OCI-LY1 (cell line): Measurements from ENCODE around the gene NT5M.

Experiments
- H2AFZ ChIP-seq: fragments of 200-600 bp; sonication (generic), shearing (Covaris generic); 2 replicates; pipeline ENCODE4 v1.6.0; 2014; ENCODE audit warnings: antibody characterized with exemption, mild to moderate bottlenecking, low read length
- H3F3A ChIP-seq: fragments of 200-600 bp; sonication (generic), shearing (Covaris generic); 2 replicates; pipeline ENCODE4 v1.6.0; 2014; ENCODE audit warnings: mild to moderate bottlenecking, antibody characterized with exemption, low read length, moderate library complexity; ENCODE audit not compliant: insufficient read depth
- H3K27ac ChIP-seq: fragments of 200-600 bp; sonication (generic); 2 replicates; pipeline ENCODE4 v1.5.1; 2014; ENCODE audit warnings: low read length, mixed run types, mild to moderate bottlenecking, low read depth; ENCODE audit not compliant: poor library complexity, severe bottlenecking
- H3K27me3 ChIP-seq: fragments of 200-600 bp; sonication (generic); 2 replicates; pipeline ENCODE4 v1.6.0; 2014; ENCODE audit warnings: antibody characterized with exemption, mild to moderate bottlenecking, low read length, moderate library complexity; ENCODE audit not compliant: insufficient read depth
- H3K36me3 ChIP-seq: fragments of 200-600 bp; sonication (generic); 2 replicates; pipeline ENCODE4 v1.6.1; 2014; ENCODE audit warnings: mild to moderate bottlenecking, antibody characterized with exemption, low read length, moderate library complexity, mixed read lengths; ENCODE audit not compliant: insufficient read depth
- H3K4me1 ChIP-seq: fragments of 200-600 bp; sonication (generic); 2 replicates; pipeline ENCODE4 v1.5.1; 2014; ENCODE audit warnings: mild to moderate bottlenecking, low read length, moderate library complexity; ENCODE audit not compliant: insufficient read depth, severe bottlenecking
- H3K4me2 ChIP-seq: fragments of 200-600 bp; sonication (generic), shearing (Covaris generic); 2 replicates; pipeline ENCODE4 v1.6.1; 2014; ENCODE audit warnings: low read length
- H3K4me3 ChIP-seq: fragments of 200-600 bp; sonication (generic); 2 replicates; pipeline ENCODE4 v1.5.1; 2014; ENCODE audit warnings: low read length, low read depth, mild to moderate bottlenecking, mixed read lengths; ENCODE audit not compliant: poor library complexity, severe bottlenecking
- H3K79me2 ChIP-seq: fragments of 200-600 bp; shearing (Covaris generic); 2 replicates; pipeline ENCODE4 v1.6.1; 2016; ENCODE audit warnings: mixed run types, low read length, mixed read lengths; ENCODE audit not compliant: insufficient read depth
- H3K9ac ChIP-seq: fragments of 200-600 bp; sonication (generic), shearing (Covaris generic); 2 replicates; pipeline ENCODE4 v1.6.1; 2014; ENCODE audit warnings: mild to moderate bottlenecking, low read length, mixed read lengths
- H3K9me2 ChIP-seq: fragments of 200-600 bp; sonication (generic), shearing (Covaris generic); 2 replicates; pipeline ENCODE4 v1.6.1; 2014; ENCODE audit warnings: low read depth, mild to moderate bottlenecking, low read length, mixed read lengths
- H3K9me3 ChIP-seq: fragments of 200-600 bp; shearing (Covaris generic); 2 replicates; pipeline ENCODE4 v1.6.1; 2014; ENCODE audit warnings: low read length, mixed read lengths
- H4K20me1 ChIP-seq: fragments of 200-600 bp; sonication (generic), shearing (Covaris generic); 2 replicates; pipeline ENCODE4 v1.6.0; 2016; ENCODE audit warnings: mild to moderate bottlenecking, low read length; ENCODE audit not compliant: insufficient read depth
- EZH2 ChIP-seq: fragments of 200-600 bp; sonication (generic), shearing (Covaris generic); IDR thresholded peaks from 2 replicates; pipeline ENCODE4 v1.8.0; 2017; ENCODE audit warnings: borderline replicate concordance, mixed run types, mild to moderate bottlenecking, antibody characterized with exemption, low read length, moderate library complexity, mixed read lengths
- TF ChIP-seq, protein P1 (sequence below): fragments of 200-600 bp; sonication (generic), shearing (Covaris generic); IDR thresholded peaks from 2 replicates; pipeline ENCODE4 v1.5.1; 2017; ENCODE audit warnings: mild to moderate bottlenecking, antibody characterized with exemption, low read length, moderate library complexity, mixed read lengths

The NT5M gene

DNA sequence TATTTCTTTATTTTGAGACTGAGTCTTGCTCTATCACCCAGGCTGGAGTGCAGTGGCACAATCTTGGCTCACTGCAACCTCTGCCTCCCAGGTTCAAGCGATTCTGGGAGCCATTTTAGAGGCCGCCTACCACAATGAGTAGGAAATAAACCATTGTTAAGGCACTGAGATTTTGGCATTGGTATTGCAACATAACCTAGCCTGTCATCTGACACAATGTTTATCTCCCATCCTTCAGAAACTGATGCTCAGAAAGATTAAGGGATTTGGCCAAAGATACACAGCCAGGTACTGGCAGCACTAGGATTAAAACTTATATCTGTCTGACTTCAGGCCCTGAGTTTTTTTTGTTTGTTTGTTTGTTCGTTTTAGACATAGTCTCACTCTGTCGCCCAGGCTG, 14.1 kb upstream of the NT5M start:
- Histone ChIP-seq H3K4me2 (no peak overlapping the region), H3K9me2 (no peaks in the 10 kb centered on the region), H3K9me3 (no peaks in the 10 kb centered on the region), H3K9ac (no peak overlapping the region), H3K27me3 (no peaks in the 10 kb centered on the region), H3K4me3 (no peak overlapping the region), H3K36me3 (no peaks in the 10 kb centered on the region), H3K27ac (no peak overlapping the region), H3K4me1 (peaks cover 9% of the 10 kb centered on the region), H3K79me2 (no peaks in the 10 kb centered on the region), H2AFZ (no peak overlapping the region), H4K20me1 (no peaks in the 10 kb centered on the region), H3F3A (no peaks in the 10 kb centered on the region)
- TF ChIP-seq, protein P1, sequence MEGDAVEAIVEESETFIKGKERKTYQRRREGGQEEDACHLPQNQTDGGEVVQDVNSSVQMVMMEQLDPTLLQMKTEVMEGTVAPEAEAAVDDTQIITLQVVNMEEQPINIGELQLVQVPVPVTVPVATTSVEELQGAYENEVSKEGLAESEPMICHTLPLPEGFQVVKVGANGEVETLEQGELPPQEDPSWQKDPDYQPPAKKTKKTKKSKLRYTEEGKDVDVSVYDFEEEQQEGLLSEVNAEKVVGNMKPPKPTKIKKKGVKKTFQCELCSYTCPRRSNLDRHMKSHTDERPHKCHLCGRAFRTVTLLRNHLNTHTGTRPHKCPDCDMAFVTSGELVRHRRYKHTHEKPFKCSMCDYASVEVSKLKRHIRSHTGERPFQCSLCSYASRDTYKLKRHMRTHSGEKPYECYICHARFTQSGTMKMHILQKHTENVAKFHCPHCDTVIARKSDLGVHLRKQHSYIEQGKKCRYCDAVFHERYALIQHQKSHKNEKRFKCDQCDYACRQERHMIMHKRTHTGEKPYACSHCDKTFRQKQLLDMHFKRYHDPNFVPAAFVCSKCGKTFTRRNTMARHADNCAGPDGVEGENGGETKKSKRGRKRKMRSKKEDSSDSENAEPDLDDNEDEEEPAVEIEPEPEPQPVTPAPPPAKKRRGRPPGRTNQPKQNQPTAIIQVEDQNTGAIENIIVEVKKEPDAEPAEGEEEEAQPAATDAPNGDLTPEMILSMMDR: no peak
- TF ChIP-seq EZH2: no peak

DNA sequence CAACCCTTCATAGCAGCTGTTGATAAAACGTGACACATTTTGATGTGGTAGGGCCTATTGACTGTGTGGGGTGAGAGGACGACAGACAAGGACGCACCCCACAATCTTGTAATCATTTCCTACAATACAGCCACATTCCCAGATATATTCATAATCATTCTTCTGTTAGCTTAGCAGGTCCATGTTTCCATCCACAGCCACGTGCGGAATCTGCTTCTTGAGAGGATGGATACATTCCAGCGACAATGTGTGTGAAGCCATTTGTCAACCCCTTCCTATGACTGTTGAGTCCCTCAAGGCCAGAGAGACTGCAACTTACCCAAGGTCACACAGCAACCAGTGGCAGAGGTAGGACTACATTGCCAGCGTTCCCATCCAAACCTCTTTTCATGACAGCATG, 13.5 kb upstream of the NT5M start:
- Histone ChIP-seq H3K4me1 (peaks cover 3% of the 10 kb centered on the region), H3F3A (no peaks in the 10 kb centered on the region), H3K9me2 (no peaks in the 10 kb centered on the region), H3K79me2 (no peaks in the 10 kb centered on the region), H3K27ac (no peak overlapping the region), H2AFZ (no peak overlapping the region), H3K9me3 (no peaks in the 10 kb centered on the region), H3K4me2 (no peak overlapping the region), H3K9ac (no peak overlapping the region), H3K4me3 (no peak overlapping the region), H3K36me3 (no peaks in the 10 kb centered on the region), H4K20me1 (no peaks in the 10 kb centered on the region), H3K27me3 (no peaks in the 10 kb centered on the region)
- TF ChIP-seq, protein P1: no peak
- TF ChIP-seq EZH2: no peak

DNA sequence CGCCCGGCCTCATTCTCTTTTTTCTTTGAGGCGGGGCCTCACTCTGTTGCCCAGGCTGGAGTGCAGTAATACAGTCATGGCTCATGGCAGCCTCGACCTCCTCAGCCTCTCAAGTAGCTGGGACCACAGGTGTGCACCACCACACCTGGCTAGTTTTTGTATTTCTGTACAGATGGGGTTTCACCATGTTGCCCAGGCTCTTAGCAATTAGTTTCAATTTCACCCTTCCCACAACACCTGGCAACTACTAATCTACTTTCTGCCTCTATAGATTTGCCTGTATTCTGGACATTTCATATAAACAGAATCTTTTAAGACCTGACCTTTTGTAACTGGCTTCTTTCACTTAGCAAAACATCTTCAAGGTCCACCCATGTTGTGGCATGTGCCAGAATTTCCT, 8.0 kb upstream of the NT5M start:
- Histone ChIP-seq H3K36me3 (no peaks in the 10 kb centered on the region), H3K4me2 (no peak overlapping the region), H3K9me3 (no peaks in the 10 kb centered on the region), H3K79me2 (no peaks in the 10 kb centered on the region), H3F3A (no peaks in the 10 kb centered on the region), H4K20me1 (no peaks in the 10 kb centered on the region), H3K9me2 (no peaks in the 10 kb centered on the region), H3K4me1 (peaks cover under 1% of the 10 kb centered on the region), H3K27me3 (no peaks in the 10 kb centered on the region), H2AFZ (no peak overlapping the region), H3K27ac (no peak overlapping the region), H3K9ac (no peak overlapping the region), H3K4me3 (no peak overlapping the region)
- TF ChIP-seq EZH2: no peak
- TF ChIP-seq, protein P1: no peak
